ENCODE results near the gene NEURL1B.

Gene NEURL1B

GRCh38 chr5:172721455-172722326 is 80.6 kb downstream of the NEURL1B start:
- H3K4ac ChIP-seq (ENCODE audit: low read depth in 1 of 2, low read length in 2 of 2) = no peak overlapping the region
- no peak overlapping the region for H4K91ac ChIP-seq (ENCODE audit: low read length)
- peak; percentile 75 for DNase-seq
- 76% methylated on average over 17 of the region's 17 CpGs for WGBS
- H2BK15ac ChIP-seq (ENCODE audit: low read depth, poor library complexity, severe bottlenecking) = no peak overlapping the region
- no peak overlapping the region for H3K18ac ChIP-seq (ENCODE audit: low read depth in 1 of 2, low read length in 2 of 2)
- no peaks in the 10 kb centered on the region for H3K9me3 ChIP-seq (ENCODE audit: control insufficient read depth, low read length)
- H2BK120ac ChIP-seq (ENCODE audit: low read depth, low read length) = no peak overlapping the region
- H2BK5ac ChIP-seq (ENCODE audit: low read depth, low read length, poor library complexity, severe bottlenecking) = no peak overlapping the region
- H3K14ac ChIP-seq (ENCODE audit: low read length in 2 of 2) = no peak overlapping the region
- no peaks in the 10 kb centered on the region for H3K4me1 ChIP-seq (ENCODE audit: control insufficient read depth, insufficient read depth, low read depth, low read length)
- no peak overlapping the region for H3K4me2 ChIP-seq (ENCODE audit: low read length, poor library complexity, severe bottlenecking)
- no peak overlapping the region for H4K8ac ChIP-seq (ENCODE audit: low read length)
- H2AFZ ChIP-seq (ENCODE audit: low read depth, low read length) = no peak overlapping the region
- no peak overlapping the region for H2BK12ac ChIP-seq (ENCODE audit: low read length in 2 of 2)
- H3K36me3 ChIP-seq (ENCODE audit: control insufficient read depth in 1 of 2, insufficient read depth in 2 of 2, low read depth in 1 of 2, low read length in 2 of 2) = no peaks in the 10 kb centered on the region
- H3K23ac ChIP-seq (ENCODE audit: low read length in 2 of 2) = no peak overlapping the region
- no peak overlapping the region for H3K4me3 ChIP-seq (ENCODE audit: insufficient read depth in 1 of 2, low read depth in 1 of 2, low read length in 2 of 2)
- H3K27me3 ChIP-seq (ENCODE audit: control insufficient read depth in 1 of 2, insufficient read depth in 1 of 2, low read length in 2 of 2) = no peaks in the 10 kb centered on the region
- no peaks in the 10 kb centered on the region for H3K79me1 ChIP-seq (replicated peaks; ENCODE audit: low read length, poor library complexity, severe bottlenecking)
- no peak overlapping the region for H2AK5ac ChIP-seq (ENCODE audit: low read length, severe bottlenecking)
- H3K9ac ChIP-seq (ENCODE audit: low read length) = peak overlapping the region; percentile 60
- H3K27ac ChIP-seq (ENCODE audit: low read length, poor library complexity, severe bottlenecking) = no peak overlapping the region

DNA sequence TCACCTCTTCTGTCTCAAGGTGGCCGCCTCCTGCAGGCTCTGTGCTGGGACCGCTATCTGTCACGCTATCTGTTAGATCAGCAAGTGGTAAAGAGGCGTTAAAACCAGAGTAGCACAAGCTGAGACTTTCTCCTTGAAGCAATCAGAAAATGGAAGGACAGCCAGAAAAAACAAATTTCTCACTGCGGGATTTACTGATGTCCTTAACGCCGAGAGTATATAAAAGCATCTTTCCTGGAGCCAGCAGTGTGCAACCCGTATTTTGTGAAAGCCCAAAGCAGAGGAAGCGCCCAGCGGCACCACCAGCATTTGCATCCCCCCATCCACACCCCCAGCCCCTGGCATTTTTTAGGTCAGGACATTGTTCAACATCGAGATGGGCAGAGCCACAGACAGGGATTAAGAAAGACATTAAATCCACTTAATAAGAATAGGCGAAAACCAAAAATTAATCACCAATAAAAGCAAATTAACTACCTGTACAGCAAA is 81.3 kb downstream of the NEURL1B start:
- no peaks in the 10 kb centered on the region for H3K79me1 ChIP-seq (replicated peaks; ENCODE audit: low read length, poor library complexity, severe bottlenecking)
- no peak overlapping the region for H2BK5ac ChIP-seq (ENCODE audit: low read depth, low read length, poor library complexity, severe bottlenecking)
- H4K8ac ChIP-seq (ENCODE audit: low read length) = no peak overlapping the region
- no peak overlapping the region for H2BK12ac ChIP-seq (ENCODE audit: low read length in 2 of 2)
- no peak overlapping the region for H2AFZ ChIP-seq (ENCODE audit: low read depth, low read length)
- H3K4me3 ChIP-seq (ENCODE audit: insufficient read depth in 1 of 2, low read depth in 1 of 2, low read length in 2 of 2) = no peak overlapping the region
- no peaks in the 10 kb centered on the region for H3K27me3 ChIP-seq (ENCODE audit: control insufficient read depth in 1 of 2, insufficient read depth in 1 of 2, low read length in 2 of 2)
- no peak overlapping the region for H3K18ac ChIP-seq (ENCODE audit: low read depth in 1 of 2, low read length in 2 of 2)
- 50% methylated on average over 12 of the region's 12 CpGs for WGBS
- no peak overlapping the region for H3K4ac ChIP-seq (ENCODE audit: low read depth in 1 of 2, low read length in 2 of 2)
- no peak overlapping the region for H3K14ac ChIP-seq (ENCODE audit: low read length in 2 of 2)
- H3K27ac ChIP-seq (ENCODE audit: low read length, poor library complexity, severe bottlenecking) = no peak overlapping the region
- H3K9me3 ChIP-seq (ENCODE audit: control insufficient read depth, low read length) = no peaks in the 10 kb centered on the region
- no peak overlapping the region for H2BK15ac ChIP-seq (ENCODE audit: low read depth, poor library complexity, severe bottlenecking)
- H2BK120ac ChIP-seq (ENCODE audit: low read depth, low read length) = no peak overlapping the region
- DNase-seq = peak; percentile 45
- no peaks in the 10 kb centered on the region for H3K36me3 ChIP-seq (ENCODE audit: control insufficient read depth in 1 of 2, insufficient read depth in 2 of 2, low read depth in 1 of 2, low read length in 2 of 2)
- H3K23ac ChIP-seq (ENCODE audit: low read length in 2 of 2) = no peak overlapping the region
- H4K91ac ChIP-seq (ENCODE audit: low read length) = no peak overlapping the region
- H3K4me1 ChIP-seq (ENCODE audit: control insufficient read depth, insufficient read depth, low read depth, low read length) = no peaks in the 10 kb centered on the region
- no peak overlapping the region for H3K4me2 ChIP-seq (ENCODE audit: low read length, poor library complexity, severe bottlenecking)
- H3K9ac ChIP-seq (ENCODE audit: low read length) = peak overlapping the region; percentile 60
- H2AK5ac ChIP-seq (ENCODE audit: low read length, severe bottlenecking) = no peak overlapping the region

- DNase-seq = no peak
- Histone ChIP-seq H3K9ac (ENCODE audit: low read length) (no peak overlapping the region), H2BK15ac (ENCODE audit: low read depth, poor library complexity, severe bottlenecking) (no peak overlapping the region), H2BK120ac (ENCODE audit: low read depth, low read length) (no peak overlapping the region), H2AK5ac (ENCODE audit: low read length, severe bottlenecking) (no peak overlapping the region), H3K4ac (ENCODE audit: low read depth in 1 of 2, low read length in 2 of 2) (no peak overlapping the region), H3K4me3 (ENCODE audit: insufficient read depth in 1 of 2, low read depth in 1 of 2, low read length in 2 of 2) (no peak overlapping the region), H3K4me1 (ENCODE audit: control insufficient read depth, insufficient read depth, low read depth, low read length) (peaks cover 2% of the 10 kb centered on the region), H4K91ac (ENCODE audit: low read length) (no peak overlapping the region), H2BK5ac (ENCODE audit: low read depth, low read length, poor library complexity, severe bottlenecking) (no peak overlapping the region), H3K4me2 (ENCODE audit: low read length, poor library complexity, severe bottlenecking) (no peak overlapping the region), H3K79me1 (replicated peaks; ENCODE audit: low read length, poor library complexity, severe bottlenecking) (no peaks in the 10 kb centered on the region), H3K18ac (ENCODE audit: low read depth in 1 of 2, low read length in 2 of 2) (no peak overlapping the region), H3K36me3 (ENCODE audit: control insufficient read depth in 1 of 2, insufficient read depth in 2 of 2, low read depth in 1 of 2, low read length in 2 of 2) (no peaks in the 10 kb centered on the region), H3K27me3 (ENCODE audit: control insufficient read depth in 1 of 2, insufficient read depth in 1 of 2, low read length in 2 of 2) (no peaks in the 10 kb centered on the region), H2AFZ (ENCODE audit: low read depth, low read length) (no peak overlapping the region), H4K8ac (ENCODE audit: low read length) (no peak overlapping the region), H3K9me3 (ENCODE audit: control insufficient read depth, low read length) (no peaks in the 10 kb centered on the region), H2BK12ac (ENCODE audit: low read length in 2 of 2) (no peak overlapping the region), H3K27ac (ENCODE audit: low read length, poor library complexity, severe bottlenecking) (no peak overlapping the region), H3K14ac (ENCODE audit: low read length in 2 of 2) (no peak overlapping the region), H3K23ac (ENCODE audit: low read length in 2 of 2) (no peak overlapping the region)
- 82% methylated on average over 2 of the region's 2 CpGs for WGBS
These were observed 82.4 kb downstream of the NEURL1B start for GRCh38 chr5:172723508-172723907.

DNA sequence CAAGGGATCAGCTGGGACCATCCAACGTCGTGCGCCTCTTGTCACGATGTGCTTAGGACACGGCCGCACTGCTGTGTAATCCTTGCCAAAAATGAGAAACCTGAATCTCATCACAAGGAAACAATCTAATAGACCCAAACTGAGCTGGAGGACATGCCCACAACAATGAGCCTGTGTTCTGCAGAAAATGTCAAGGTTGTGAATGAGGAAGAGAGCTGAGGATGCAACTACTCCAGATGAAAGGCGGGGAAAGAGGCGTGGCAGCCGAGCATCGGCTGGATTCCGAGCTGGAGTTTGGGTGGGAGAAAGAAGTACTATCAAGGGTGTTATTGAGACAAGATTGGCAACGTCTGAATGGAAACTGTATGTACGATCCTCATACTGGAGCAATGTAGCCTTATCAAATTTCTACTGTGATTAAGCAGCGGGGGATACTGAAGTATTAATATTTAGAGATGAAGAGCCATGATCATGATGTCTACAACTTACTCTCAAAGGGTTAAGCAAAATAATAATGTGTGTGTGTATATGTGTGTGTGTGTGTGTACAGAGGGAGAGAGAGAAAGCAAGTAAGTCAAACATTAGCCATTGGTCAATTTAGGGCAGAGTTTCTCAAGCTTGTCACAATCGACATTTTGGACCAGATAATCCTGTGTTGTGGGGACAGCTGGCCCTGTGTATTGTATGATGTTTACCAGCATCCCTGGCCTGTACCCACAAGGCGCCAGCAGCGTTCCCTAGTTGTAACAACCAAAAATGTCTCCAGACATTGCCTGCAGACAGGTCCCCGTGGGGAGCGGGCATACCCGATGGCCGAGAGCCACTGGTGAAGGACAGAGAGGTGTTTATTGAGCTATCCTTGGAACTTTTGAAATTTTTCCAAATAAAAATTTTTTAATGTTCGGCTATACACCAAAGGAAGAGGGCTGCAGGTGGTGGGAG is 83.5 kb downstream of the NEURL1B start:
- no peaks in the 10 kb centered on the region for H3K36me3 ChIP-seq (ENCODE audit: control insufficient read depth in 1 of 2, insufficient read depth in 2 of 2, low read depth in 1 of 2, low read length in 2 of 2)
- H3K23ac ChIP-seq (ENCODE audit: low read length in 2 of 2) = no peak overlapping the region
- no peaks in the 10 kb centered on the region for H3K9me3 ChIP-seq (ENCODE audit: control insufficient read depth, low read length)
- no peak overlapping the region for H3K4me2 ChIP-seq (ENCODE audit: low read length, poor library complexity, severe bottlenecking)
- no peak overlapping the region for H3K27ac ChIP-seq (ENCODE audit: low read length, poor library complexity, severe bottlenecking)
- no peak overlapping the region for H2AK5ac ChIP-seq (ENCODE audit: low read length, severe bottlenecking)
- H2BK120ac ChIP-seq (ENCODE audit: low read depth, low read length) = no peak overlapping the region
- no peak overlapping the region for H3K9ac ChIP-seq (ENCODE audit: low read length)
- H2BK5ac ChIP-seq (ENCODE audit: low read depth, low read length, poor library complexity, severe bottlenecking) = no peak overlapping the region
- 88% methylated on average over 22 of the region's 22 CpGs for WGBS
- H4K91ac ChIP-seq (ENCODE audit: low read length) = no peak overlapping the region
- H3K27me3 ChIP-seq (ENCODE audit: control insufficient read depth in 1 of 2, insufficient read depth in 1 of 2, low read length in 2 of 2) = no peaks in the 10 kb centered on the region
- no peak for DNase-seq
- no peak overlapping the region for H4K8ac ChIP-seq (ENCODE audit: low read length)
- H3K4ac ChIP-seq (ENCODE audit: low read depth in 1 of 2, low read length in 2 of 2) = no peak overlapping the region
- H3K14ac ChIP-seq (ENCODE audit: low read length in 2 of 2) = no peak overlapping the region
- H3K4me3 ChIP-seq (ENCODE audit: insufficient read depth in 1 of 2, low read depth in 1 of 2, low read length in 2 of 2) = no peak overlapping the region
- H3K79me1 ChIP-seq (replicated peaks; ENCODE audit: low read length, poor library complexity, severe bottlenecking) = no peaks in the 10 kb centered on the region
- H2AFZ ChIP-seq (ENCODE audit: low read depth, low read length) = no peak overlapping the region
- H2BK15ac ChIP-seq (ENCODE audit: low read depth, poor library complexity, severe bottlenecking) = no peak overlapping the region
- peaks cover 2% of the 10 kb centered on the region for H3K4me1 ChIP-seq (ENCODE audit: control insufficient read depth, insufficient read depth, low read depth, low read length)
- no peak overlapping the region for H3K18ac ChIP-seq (ENCODE audit: low read depth in 1 of 2, low read length in 2 of 2)
- no peak overlapping the region for H2BK12ac ChIP-seq (ENCODE audit: low read length in 2 of 2)

Measured in mesenchymal stem cell (in vitro differentiated cells and primary cell).